ENCODE measurements around the gene POU2F3.
"Not testable (repeated sequence)": the region's sequence is repeated elsewhere in the genome, so short reads cannot be mapped to it uniquely, and the experiment has no call there.

POU2F3 gene

DNA sequence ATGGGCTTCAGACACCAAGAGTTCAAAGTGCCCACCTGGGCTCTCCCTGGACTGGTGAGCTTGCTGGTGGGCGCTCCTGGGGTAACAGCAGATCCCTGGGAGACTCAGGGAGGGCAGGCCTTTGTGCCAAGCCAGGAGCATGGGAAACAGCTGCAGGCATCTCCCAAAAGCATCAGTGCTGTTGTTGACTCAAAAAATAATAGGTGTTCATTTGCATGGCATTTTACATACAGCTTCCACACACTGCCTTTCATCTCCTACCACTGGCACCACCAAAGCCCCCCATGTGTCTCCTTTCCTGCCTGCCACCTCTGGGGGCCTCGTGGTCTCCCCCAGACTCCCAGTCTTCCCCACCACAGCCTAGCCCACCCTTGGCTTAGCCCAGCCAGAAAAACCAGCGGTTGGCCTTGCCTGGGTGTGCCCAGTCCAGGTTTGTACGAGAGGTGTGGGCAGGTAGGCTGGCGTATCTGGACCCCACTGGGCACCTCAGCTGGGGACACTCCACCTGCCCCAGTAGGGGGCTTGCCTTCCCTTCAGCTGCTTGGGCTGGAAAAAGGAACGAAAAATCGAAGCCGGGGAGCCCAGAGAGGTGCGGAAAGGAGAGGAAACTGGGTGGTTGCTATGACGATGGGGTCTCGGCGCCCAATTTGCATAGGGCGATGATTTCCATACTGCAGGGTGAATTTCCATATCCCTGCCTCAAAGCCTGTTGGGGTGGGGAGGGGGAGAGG is 15.0 kb downstream of the POU2F3 start:
- no peak for DNase-seq

DNA sequence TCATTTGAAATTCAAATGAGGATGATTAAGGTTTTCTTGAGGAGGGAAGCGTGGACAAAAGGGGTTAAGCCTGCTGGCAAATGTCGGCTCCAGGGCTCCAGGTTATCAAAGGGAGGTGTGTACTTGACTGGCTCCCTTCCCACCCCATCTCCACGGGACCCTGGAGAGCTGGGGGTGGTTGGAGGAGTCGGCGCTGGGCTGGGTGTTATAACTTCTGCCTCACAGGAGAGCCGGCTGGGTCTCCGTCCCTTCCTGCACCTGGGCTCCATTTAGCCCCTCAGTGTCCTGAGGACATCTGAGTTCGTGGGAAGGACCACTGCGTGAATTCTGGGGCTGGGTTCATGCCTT is 15.6 kb downstream of the POU2F3 start:
- no peak for DNase-seq

DNA sequence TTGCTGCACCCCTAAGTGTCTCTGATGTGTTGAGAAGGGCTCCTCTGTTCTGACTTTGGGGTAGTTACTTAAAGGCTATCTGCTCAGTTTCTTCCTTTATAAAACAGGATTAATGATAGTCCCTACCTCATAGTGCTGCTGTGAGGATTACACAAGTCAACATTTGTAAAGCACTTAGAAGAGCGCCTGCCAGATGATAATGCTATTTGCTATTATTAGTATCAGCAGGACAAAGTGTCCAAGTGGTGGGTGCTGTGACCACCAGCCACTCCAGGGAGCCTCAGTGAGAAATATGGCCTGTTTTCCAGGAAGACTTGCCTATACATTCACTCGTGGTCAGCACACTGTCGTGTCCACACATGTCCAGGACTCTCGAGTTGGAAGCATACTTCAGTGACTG is 16.2 kb downstream of the POU2F3 start:
- DNase-seq = no peak

- DNase-seq = no peak
Measured at GRCh38 chr11:120256779-120257178, 16.8 kb downstream of the POU2F3 start.

- DNase-seq = no peak
Measured at GRCh38 chr11:120257346-120257745, 17.4 kb downstream of the POU2F3 start.

GRCh38 chr11:120258661-120259060 is 18.7 kb downstream of the POU2F3 start:
- no peak for DNase-seq

DNA sequence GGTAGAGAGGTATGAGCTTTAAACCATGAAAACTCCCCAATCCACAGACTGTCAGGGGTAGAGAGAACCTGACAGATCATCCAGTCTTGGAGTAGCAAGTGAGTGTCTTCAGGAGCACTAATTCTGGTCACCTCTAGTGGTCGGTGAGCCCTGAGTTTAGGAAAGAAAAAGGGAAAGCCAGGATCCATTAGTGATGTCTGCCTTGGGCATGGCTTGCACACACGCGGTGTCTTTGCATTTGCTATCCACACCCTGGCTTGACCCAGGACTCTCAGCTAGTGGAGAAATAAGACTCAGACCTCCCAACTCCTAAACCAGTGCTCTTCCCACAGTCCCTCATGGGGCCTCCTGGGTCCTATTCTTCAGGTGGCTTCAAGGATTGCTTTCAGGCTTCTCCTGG is 19.3 kb downstream of the POU2F3 start:
- DNase-seq = no peak

- DNase-seq = no peak
Measured at GRCh38 chr11:120259988-120260565, 20.1 kb downstream of the POU2F3 start.

DNA sequence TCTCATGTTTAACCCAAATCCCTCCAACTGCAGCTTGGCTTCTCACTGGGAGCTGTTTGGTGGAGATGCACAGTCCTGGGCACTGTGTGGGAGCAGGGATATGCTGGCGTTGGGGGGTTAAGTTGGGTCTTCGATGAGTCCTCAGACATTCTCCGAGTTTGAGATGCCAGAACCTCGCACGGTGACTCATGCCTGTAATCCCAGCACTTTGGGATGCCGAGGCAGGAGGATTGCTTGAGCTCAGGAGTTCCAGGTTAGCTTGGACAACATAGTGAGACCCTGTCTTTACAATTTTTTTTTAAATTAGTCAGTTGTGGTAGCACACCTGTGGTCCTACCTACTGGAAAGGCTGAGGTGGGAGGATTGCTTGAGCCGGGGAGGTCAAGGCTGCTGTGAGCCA is 20.7 kb downstream of the POU2F3 start:
- DNase-seq = no peak

DNA sequence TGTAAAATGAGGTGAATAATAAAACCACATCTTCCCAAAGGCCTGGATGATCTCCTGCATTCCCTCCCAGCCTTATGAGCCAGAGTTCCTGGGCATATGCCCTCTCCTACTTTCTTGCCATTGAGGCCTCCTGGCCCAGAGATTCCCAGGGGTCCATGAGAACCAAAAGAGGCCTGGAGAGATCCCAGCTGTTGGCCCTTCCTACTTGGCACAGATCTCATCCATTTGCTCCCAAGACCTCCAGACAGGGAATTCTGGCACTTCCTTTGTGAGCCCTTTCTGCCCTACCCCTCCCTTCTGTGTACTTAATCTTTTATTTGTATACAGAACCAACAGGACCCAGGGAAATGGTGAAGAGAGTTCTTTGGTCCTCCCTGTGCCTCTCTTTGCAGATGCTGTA is 21.4 kb downstream of the POU2F3 start:
- no peak for DNase-seq

DNA sequence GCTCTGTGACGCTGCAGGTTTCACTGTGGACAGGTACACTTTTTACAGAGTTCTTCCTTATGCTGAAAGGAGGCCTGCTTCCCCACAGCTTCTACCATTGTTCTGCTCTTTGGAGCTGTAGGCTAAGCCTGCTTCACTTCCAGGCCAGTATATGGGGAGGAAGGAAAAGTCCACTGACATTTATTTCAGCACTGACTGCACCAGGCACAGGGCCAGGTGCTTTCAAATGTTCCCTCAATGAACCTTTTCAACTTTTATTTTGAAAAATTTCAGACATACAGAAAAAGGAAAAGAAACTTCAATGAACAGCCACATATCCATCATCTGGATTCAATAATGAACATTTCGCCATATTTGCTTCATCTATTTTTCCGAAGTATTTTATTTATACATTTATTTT is 22.0 kb downstream of the POU2F3 start:
- DNase-seq = no peak

DNA sequence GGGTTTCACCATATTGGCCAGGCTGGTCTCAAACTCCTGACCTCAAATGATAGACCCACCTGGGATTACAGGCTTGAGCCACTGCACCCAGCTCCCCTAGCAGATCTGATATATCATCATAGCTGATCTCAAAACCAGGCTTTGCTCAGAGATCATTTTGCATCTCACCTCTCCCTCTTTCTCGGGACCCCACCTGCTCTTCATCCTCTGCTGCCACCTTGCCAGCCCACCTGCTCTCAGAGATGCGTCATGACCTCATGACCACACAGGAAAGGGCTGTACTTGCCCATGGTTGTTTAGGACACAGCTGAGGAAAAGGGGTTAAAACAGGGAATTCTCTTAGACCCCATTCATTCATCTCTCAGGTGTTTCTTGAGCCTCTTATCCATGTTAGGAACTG is 27.4 kb downstream of the POU2F3 start:
- no peak for DNase-seq

DNA sequence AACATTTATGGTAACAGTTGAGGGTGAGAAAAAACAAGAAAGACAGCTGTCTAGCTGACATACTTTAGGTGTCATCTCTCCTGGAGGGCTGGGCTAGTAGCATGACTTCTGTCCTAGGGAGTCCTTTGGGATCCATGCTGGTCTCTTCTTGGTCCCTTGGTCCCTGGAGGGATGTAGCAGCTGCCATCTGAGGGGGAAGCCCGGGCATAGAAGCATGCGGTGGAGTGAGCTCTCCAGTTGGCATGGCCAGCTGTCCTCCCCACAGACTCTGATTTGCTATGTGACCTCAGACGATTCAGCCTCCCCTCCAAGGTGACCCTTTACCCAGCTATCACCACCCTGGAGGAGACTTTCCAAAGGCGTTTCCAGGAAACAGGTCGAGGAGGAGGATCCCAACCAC is 28.7 kb downstream of the POU2F3 start:
- no peak for DNase-seq

GRCh38 chr11:120270386-120270785 is 30.4 kb downstream of the POU2F3 start:
- no peak for DNase-seq

DNA sequence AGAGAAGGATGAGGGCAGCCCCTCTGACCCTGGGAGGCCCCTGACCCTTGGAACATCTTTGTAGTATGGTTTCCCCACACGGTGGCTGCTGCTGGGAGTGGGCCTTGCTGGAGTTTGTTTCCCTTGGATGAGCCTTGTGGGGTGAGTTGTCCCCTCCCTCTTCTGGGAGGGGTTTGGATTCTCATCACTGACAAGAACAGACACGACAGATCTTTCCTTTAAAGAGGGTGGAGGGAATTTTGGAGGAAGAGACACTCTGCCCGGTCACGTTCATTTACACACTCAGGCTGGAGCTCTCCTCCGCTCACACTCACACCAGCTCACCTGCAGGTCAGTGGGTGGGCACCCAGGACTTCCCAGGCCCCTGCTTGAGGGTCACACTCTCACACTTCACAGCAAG is 31.7 kb downstream of the POU2F3 start:
- no peak for DNase-seq

GRCh38 chr11:120272303-120272702 is 32.4 kb downstream of the POU2F3 start:
- DNase-seq = no peak

GRCh38 chr11:120273432-120273831 is 33.5 kb downstream of the POU2F3 start:
- DNase-seq = no peak

GRCh38 chr11:120273956-120274355 is 34.0 kb downstream of the POU2F3 start:
- DNase-seq = not testable (repeated sequence)

DNA sequence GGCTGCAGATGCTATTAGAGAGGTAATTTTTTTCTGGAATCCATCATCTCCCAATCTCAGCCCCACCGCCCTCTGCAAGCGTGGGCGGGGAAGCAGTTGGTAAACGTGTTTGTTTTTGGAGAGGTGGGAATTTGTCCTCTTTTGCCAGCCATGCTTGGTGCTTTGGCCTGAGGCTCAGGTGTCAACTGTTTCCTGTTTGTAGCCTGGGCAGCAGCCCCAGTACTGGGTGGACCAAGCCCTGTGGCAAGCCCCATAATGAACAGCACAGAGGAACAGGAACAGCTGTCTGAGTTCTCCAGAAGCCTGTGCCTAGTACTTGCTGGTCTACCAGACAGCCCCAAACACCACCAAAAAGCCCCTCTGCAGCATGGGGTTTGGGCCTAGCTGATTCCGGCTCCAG is 39.6 kb downstream of the POU2F3 start:
- DNase-seq = no peak

- no peak for DNase-seq
Measured at GRCh38 chr11:120280600-120281051, 40.7 kb downstream of the POU2F3 start.

DNA sequence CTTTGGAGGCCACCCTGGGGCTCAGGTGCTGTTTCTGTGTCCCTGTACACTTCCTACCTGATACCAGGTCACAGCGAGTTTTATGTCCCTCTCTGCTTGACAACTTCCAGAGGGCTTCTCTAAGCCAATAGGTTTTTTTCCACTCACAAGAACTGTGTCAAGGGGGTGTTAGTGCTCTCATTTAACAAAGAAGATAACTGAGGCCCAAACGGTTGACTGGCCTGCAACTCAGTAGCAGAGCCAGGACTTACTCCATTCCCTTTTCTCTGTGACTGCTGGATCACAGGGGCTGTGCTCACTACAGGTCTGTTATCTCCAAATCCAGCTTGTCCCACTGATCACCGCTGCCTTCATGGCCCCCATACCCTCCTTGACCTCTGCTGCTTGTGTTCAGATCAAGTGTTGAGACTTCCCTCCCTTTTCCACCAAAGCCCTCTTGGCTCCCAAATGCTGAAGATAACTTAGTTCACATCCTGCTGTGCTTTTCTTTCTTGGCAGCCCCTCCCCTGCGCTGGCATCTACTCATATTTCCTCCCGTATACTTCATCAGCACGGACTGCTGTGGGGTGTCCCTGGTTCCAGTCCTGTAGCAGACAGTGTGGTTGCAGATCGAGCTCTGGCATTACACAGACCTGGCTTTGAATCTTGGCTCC is 41.3 kb downstream of the POU2F3 start:
- DNase-seq = no peak

GRCh38 chr11:120283124-120283523 is 43.2 kb downstream of the POU2F3 start:
- DNase-seq = no peak

DNA sequence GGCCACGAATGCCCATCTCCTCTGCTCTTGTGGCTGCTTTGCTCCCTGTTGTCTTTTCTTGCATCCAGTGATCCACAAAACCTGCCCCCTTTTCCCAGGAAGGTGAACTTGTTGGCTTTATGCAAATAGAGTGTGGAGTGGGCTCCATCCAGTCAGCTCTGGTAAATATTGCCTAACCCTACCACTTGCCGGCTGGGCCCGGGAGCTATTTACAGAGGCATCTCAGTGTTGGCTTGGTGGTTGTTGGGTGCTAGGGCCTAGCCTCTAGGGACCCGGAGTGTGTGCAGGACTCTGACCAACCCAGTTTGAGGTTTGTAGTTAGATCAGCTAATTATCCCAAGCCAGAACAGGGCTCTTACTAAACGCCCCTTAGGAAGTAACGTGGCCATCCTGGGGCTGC is 44.3 kb downstream of the POU2F3 start:
- DNase-seq = no peak

DNA sequence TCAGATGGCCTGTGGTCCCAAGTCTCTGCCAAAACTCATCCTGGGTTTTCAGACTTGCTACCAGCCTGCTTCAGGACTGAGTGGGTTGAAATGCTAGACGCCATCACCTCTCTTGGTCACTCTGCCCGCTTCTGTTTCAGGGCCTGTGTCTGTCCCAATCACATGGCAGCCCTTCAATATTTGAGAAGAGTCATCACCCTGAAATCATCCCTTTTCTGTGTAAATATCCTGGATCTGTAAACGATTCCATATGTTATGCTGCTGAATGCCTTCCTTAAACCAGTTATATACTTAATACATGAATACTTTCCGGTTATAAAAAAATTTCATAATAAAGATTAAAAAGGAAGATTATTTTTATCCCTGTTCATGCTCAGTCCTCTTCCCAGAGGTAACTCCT is 45.3 kb downstream of the POU2F3 start:
- DNase-seq = no peak

DNA sequence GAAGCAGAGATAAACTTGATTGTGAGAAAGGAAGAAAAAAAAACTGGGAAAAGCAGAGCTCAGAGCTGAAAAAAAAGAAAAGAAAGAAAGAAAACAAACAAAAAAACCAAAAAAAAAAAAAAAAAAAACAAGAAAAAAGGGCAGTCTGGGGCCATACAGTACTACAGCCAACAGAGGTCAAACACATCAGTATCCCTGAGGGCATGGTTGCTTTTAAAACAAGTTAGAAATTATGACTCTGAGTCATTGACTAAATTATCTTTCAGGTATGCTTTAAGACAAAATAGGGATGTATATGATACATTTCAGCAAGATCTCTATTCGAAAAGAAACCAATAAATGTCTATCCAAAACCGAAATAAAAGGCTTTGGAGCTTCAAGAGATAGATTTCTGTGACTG is 48.1 kb downstream of the POU2F3 start:
- DNase-seq = no peak

Data from stimulated activated CD4-positive, alpha-beta T cell treated with anti-CD3 and anti-CD28 coated beads, Interleukin-1b, Interleukin-23, amount 100 ng/mL, for 48 hours (primary cell).